GM21529 (cell line): Measurements from ENCODE around the gene R3HDM2.
"Not testable (repeated sequence)": the region's sequence is repeated elsewhere in the genome, so short reads cannot be mapped to it uniquely, and the experiment has no call there.

ENCODE experiments used
- ATAC-seq: cut with Tn5 transposase; IDR thresholded peaks from one replicate; pipeline ENCODE4 v1.9.1; 2021; ENCODE audit not compliant: unreplicated experiment

R3HDM2 gene

DNA sequence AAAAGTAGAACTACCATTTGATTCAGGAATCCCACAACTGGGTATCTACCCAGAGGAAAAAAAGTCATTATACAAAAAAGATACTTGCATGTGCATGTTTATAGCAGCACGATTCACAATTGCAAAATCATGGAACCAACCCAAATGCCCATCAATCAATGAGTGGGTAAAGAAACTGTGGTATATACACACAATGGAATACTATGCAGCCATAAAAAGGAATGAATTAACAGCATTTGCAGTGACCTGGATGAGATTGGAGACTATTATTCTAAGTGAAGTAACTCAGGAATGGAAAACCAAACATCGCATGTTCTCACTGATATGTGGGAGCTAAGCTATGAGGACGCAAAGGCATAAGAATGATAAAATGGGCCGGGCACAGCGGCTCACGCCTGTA lies 154.6 kb downstream of the R3HDM2 start:
- ATAC-seq = not testable (repeated sequence)

- no peak for ATAC-seq
Measured at GRCh38 chr12:57273516-57273915, 157.3 kb downstream of the R3HDM2 start.

DNA sequence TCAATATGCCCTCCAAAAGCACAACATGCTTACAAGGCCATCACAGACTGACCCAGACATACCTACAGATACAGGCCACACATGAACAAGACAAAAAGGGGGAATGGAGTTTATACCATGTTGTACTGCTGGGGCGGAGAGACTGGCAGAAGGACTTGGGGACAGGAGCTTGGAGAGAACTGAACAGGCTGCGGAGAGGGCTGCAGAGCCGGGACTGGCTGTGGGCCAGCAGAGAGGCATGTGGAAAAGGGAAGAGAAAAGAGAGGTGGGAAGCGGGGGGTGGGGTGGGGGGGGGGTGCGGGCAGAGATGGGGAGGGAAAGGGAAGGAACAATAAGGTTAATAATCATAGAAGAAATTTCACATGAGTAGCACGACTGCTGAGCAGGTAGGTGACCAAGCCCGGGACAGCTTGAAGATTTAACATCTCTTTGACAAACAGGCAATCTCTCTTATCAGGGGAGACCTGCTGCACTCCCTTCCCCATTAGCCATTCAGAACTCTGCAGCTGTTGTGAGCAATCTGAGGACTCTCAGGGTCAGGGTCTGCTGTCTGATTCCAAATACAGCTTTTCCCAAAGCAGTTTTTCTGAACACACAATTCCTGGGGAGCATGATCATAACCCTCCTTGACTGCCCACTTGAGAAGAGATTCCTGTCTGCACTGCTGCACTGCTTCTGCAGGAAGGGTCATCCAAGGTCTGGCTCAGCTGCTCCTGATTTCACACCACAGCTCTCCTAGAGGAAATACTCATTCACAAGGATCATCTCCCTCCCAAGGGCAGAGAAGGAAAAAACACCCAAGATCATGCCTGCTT lies 158.3 kb downstream of the R3HDM2 start:
- ATAC-seq = no peak

- ATAC-seq = no peak
Measured at GRCh38 chr12:57270966-57271470, 159.8 kb downstream of the R3HDM2 start.

- no peak for ATAC-seq
Measured at GRCh38 chr12:57268264-57268663, 162.6 kb downstream of the R3HDM2 start.

DNA sequence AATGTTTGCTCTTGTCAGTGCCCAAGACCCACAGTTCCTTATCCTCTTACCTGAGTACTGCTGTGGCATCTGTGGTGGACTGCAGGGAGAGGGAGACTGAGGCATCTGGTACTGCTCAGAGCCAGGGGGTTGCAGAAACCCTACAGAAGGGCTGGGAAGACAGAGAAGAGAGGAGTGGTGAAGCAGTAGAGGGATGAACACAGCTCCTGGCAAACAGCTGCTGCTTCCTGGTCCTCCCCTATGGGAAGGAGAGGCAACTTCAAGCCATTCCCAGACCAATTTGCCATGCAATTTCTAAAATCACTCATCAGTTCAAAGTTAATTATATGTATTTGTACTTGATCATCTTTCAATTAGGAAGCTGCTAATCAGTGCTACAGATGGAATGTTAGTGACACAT lies 164.2 kb downstream of the R3HDM2 start:
- ATAC-seq = no peak

GRCh38 chr12:57263096-57263495 lies 167.7 kb downstream of the R3HDM2 start:
- no peak for ATAC-seq

GRCh38 chr12:57262126-57262822 lies 168.6 kb downstream of the R3HDM2 start:
- ATAC-seq = no peak

DNA sequence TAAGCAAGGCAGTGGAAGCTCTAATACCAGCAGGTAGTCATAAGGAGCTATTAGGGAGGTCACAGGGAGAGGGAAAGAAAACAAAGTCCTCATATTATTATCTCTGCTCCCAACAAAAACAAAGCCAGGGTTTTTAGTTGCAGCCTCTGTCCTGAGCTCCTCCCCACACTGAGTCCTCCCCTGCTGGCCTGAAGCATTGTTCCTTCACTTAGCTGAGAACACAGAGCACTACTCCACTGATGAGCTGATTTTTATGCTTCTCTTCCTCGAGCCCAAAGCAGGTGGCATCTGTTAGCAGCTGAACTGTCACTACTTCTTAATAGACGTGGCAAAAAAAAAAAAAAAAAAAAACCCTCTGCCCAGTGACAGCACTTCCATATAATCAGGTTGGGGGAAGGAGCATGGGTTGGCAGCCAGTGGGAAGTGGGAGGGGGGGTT lies 169.4 kb downstream of the R3HDM2 start:
- no peak for ATAC-seq

- no peak for ATAC-seq
Measured at GRCh38 chr12:57260366-57260765, 170.5 kb downstream of the R3HDM2 start.

DNA sequence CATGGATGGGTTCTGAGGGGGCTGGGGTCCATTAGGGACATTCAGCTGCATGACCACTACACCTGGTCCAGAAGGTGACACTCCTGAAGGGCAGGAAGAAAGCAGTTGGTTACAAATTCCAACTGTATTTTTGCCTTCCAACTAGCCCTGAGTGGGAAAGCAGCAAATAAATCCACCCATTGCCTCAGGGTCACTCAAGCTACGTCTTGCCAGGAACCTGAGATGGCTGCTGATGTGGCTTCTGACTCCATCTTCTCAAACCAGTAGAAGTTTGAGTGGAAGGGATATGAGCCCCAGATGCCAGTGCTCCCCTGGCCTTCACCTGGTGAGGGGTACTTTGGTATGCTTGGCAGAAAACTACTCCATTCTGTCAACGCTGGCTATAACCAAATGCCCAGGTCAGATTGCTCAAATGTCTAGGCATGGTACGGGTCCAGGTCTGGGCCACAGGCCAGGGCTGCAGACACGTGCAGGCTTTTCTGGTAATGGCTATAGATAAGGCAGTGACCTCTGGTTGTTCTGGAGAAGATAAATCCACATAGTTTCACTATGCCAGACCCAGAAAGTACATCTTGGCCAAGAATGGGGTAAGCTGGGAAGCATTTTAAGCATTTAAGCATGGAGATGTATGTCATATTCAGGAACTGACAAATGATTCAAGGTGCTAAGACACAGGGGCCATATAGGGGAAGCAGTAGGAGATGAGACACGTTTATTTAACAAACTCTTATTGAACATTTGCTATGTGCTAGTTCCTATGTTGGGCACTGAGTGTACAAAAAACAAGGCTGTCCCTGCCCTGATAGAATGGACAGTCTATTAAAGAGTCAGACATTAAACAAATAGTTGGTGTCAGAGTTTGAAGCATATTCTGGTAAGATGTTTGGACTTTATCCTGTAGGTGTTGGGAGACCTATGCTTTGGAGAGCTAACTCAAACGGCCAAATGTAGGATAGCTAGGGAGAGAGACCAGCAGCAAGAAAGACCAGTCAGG lies 171.6 kb downstream of the R3HDM2 start:
- ATAC-seq = no peak

DNA sequence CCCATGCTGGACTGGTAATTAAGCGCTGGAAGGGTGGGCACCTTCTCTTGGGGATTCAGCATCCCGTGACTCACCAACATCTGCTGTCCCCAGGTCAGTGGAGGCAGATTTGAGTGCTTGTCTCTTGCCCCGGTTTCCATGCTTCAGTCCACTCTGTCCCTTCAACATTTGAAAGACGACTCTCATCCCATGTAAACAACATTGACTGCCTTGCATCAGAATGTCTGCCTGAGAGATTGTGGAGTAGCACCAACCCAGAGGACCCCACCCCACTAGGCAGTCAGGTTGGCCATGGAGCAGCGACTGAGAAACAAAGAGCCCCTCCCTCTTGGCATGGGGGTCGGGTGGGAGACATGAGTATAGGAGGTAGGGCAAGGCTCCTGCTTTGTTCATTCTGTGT lies 174.9 kb downstream of the R3HDM2 start:
- no peak for ATAC-seq

GRCh38 chr12:57254506-57255280 lies 176.2 kb downstream of the R3HDM2 start:
- no peak for ATAC-seq

DNA sequence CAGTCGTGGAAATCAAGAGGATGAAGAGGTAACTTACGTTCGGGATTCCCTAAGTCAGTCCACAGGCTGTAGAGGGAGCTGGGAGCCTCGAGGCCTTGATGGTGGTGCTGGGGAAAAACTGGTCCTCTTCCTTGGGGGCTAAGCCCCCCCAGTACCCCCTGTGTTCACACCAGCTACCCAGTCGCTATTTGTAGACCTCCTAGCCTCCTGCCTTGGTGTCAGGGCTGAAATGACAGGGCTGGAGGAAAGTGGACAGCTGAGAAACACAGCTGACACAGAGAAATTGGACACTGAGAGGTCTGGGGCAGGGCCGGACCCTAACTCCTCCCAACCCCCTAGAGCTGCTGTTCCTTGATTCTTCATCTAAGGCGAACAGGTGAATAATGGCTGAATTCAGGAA lies 179.9 kb downstream of the R3HDM2 start, which contains the start of gene STAC3:
Gene STAC3 (minus strand): TSS at position 232 of the 400 bp plus-strand sequence. CDS start 1,551 bp downstream, outside the sequence.
- ATAC-seq = no peak

DNA sequence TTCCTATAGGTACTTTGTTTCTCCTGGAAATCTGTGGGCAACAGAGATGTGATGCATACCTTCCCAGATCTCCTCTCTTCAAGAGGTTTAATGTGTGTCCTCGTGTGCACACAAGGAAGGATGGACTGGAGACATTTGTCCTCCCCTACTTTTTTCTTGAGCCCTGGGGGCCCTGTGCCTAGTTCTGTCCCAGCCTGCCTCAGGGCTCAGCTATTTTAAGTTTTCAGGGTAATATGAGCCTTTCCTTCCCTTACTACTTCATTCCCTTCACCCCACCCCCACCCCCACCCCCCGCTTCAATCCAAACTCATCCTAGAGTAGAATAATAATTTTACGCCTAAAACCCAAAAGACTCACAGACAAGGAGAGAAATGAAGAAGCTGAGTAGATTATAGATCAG lies 180.3 kb downstream of the R3HDM2 start:
- ATAC-seq = no peak

DNA sequence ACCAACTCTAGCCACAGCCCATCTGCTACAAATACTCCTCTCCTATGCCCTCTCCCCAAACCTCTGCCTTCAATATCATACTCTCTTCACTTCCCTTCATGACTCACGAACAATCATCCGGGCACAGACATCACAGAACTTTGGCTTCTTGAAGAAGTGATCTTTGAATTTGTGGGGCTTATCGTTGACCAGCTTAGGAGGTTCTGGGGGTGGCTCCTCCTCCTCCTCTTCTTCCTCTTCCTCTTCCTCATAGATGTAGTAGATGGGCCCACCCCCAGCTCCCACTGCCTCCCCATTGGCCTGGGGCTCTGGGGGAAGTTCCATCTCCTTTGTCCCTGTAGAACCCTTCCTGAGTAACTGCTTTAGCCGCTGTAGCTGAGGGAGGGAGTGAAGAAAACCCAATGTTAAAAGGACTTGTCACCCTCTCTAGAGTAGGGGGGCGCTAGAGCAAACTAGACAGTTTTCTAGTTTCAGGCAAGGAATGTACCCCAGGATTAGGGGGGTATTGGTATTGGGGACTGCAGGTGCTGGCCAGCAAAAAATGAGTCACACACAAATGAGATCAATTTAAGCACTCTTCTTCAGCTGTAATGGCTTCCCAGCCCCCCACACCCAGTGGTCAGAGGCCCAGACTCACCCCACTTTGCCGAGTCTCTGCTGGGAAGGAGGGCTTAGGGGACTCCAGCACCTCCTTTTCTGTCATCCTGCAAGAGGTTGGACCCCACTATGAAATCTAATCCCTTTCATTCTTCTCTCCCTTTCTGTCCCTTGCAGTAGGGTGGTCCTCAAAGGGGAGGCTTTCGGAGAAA lies 181.7 kb downstream of the R3HDM2 start:
- peak; percentile 57 for ATAC-seq

DNA sequence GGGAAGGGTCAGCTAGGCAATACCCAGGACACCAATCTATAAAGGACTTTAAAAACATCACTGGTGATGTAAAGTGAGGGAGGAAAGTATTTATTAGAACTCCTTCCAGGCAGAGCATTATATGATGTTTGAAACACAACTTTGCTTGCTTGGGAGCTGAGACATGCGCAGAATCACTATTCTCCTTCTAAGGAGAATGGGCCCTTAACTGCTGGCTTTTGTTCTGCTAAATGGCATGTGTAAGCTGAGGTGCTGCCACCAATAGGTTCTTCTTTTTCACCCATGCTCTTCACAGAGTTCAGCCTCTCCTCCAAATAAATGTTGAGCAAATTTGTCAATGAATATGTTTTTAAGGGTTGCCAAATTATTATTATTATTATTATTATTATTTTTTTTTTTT lies 183.8 kb downstream of the R3HDM2 start:
- ATAC-seq = no peak

DNA sequence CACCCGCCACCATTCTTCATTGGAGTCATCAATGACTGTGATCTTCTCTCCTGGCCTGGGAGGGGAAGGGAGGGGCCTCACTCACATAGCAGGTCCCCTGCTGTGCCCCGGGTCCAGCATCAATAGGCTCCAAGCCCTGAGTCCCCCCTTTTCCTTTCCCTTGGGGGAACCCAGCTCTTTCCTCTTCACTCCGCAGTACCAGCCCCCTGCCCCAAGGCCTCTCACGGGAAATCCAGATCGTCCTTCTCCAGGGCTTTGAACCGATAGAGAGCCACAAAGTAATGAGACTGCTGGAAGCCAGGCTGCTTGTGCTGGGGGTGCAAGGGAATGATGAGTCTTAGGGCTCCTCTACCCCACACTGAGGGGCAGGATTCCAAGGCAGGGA lies 186.5 kb downstream of the R3HDM2 start:
- no peak for ATAC-seq
